Fibroblast of mammary gland (primary cell): ENCODE data around the gene FOXA3.

Experiments used
- DNase-seq: peaks from one replicate; pipeline ENCODE4 v3.0.0-alpha.2; 2010; ENCODE audit warnings: low read depth
- H3K4me3 ChIP-seq: 2 replicates; pipeline ENCODE4 v1.5.1; 2011; ENCODE audit warnings: low read depth, mild to moderate bottlenecking, low read length, moderate library complexity; ENCODE audit not compliant: control insufficient read depth
- TF ChIP-seq, protein P1 (sequence below): conservative IDR thresholded peaks from 2 replicates; pipeline ENCODE4 v1.5.1; 2011; ENCODE audit warnings: low read depth, low read length, inconsistent platforms; ENCODE audit not compliant: control insufficient read depth, insufficient read depth

The FOXA3 gene

GRCh38 chr19:45879055-45879454 lies 14.9 kb downstream of the FOXA3 start:
- TF ChIP-seq, protein P1, sequence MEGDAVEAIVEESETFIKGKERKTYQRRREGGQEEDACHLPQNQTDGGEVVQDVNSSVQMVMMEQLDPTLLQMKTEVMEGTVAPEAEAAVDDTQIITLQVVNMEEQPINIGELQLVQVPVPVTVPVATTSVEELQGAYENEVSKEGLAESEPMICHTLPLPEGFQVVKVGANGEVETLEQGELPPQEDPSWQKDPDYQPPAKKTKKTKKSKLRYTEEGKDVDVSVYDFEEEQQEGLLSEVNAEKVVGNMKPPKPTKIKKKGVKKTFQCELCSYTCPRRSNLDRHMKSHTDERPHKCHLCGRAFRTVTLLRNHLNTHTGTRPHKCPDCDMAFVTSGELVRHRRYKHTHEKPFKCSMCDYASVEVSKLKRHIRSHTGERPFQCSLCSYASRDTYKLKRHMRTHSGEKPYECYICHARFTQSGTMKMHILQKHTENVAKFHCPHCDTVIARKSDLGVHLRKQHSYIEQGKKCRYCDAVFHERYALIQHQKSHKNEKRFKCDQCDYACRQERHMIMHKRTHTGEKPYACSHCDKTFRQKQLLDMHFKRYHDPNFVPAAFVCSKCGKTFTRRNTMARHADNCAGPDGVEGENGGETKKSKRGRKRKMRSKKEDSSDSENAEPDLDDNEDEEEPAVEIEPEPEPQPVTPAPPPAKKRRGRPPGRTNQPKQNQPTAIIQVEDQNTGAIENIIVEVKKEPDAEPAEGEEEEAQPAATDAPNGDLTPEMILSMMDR: no peak
- no peak for DNase-seq
- no peak overlapping the region for H3K4me3 ChIP-seq

DNA sequence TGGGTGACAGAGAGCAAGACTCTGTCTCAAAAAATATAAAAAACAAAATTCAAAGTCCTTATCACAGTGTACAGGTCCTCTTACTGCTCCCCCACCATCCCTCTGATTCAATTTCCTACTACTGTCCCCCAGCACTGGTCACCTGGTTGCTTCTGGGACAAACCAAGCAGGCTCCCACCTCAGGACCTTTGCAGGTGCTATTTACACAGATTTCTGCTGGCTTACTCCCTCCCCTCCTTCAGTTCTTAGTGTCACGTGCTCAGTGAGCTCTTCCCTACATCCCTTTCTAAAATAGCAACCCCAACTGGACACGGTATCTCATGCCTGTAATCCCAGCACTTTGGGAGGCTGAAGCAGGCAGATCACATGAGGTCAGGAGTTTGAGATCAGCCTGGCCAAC lies 15.8 kb downstream of the FOXA3 start:
- DNase-seq: no peak
- TF ChIP-seq, protein P1: no peak
- no peak overlapping the region for H3K4me3 ChIP-seq

- no peak overlapping the region for H3K4me3 ChIP-seq
- TF ChIP-seq, protein P1: no peak
Measured at GRCh38 chr19:45881082-45881908, 17.2 kb downstream of the FOXA3 start.

GRCh38 chr19:45881909-45882528 lies 17.9 kb downstream of the FOXA3 start:
- TF ChIP-seq, protein P1: no peak
- H3K4me3 ChIP-seq: no peak overlapping the region
- DNase-seq: no peak

More at GRCh38 chr19:45881082-45881908, 17.2 kb downstream of the FOXA3 start:
- DNase-seq: no peak

DNA sequence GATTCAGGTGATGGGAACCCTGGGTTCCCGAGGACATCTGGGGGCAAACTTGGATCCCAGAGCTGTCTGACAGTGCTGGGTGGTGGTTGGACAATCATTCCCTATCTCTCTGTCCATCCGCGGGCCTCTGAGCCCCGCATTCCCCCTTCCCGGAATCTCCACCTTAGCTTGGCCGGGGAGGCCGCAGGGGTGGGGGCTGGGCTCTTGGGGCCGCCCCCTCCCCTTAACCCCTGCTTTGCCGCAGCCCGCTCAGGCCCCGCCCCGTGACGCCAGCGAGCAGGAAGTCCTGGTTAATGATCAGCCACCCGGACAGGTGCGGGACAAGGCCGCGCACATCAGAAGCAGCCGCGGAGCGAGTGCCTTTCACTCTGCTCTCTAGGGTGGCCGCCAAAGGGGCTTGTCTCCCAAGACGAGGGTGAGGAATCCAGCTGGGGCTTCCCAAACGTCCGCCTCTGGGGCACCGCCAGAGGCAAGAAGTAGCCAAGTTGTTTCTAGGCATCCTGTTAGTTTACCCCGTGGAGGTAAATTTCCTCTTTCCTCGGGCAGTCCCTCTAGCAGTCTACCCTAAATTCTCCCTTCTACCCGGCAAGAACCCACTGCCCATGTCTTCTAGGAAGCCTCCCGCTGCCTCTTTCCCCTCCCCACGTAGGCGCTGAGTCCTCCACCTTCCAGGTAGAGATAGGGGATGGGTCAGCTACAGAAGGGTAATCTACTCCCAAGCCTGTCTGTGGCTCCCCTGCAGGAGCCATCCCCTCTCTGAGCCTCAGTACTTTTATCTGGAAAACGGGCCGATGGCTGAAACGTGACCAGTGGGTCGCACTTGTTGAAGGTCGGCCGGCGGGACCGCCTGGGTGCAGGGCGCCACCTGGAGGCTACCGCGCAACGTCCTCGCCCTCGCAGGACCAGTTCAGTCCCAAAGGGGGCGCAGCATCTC lies 18.8 kb downstream of the FOXA3 start:
- peak; percentile 86 for DNase-seq
- TF ChIP-seq, protein P1: peak; percentile 99
- H3K4me3 ChIP-seq: no peak overlapping the region

DNA sequence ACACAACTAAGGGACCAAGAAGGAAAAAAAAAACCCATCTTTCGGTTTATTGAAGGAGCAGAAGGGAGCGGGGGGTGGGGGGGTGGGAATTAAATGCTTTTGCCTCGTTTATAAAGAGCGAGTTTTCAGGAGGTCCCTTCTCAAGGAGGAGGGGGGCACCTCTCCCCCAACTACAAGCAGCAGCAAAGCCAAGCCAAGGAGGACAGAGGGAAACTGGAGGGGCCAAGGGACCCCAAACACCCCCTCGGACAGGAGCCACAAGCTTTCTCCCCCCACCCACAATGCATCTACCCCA lies 19.4 kb downstream of the FOXA3 start:
- DNase-seq: no peak
- no peak overlapping the region for H3K4me3 ChIP-seq
- TF ChIP-seq, protein P1: no peak
